ENCODE data around the gene PTGES2.

Gene PTGES2

DNA sequence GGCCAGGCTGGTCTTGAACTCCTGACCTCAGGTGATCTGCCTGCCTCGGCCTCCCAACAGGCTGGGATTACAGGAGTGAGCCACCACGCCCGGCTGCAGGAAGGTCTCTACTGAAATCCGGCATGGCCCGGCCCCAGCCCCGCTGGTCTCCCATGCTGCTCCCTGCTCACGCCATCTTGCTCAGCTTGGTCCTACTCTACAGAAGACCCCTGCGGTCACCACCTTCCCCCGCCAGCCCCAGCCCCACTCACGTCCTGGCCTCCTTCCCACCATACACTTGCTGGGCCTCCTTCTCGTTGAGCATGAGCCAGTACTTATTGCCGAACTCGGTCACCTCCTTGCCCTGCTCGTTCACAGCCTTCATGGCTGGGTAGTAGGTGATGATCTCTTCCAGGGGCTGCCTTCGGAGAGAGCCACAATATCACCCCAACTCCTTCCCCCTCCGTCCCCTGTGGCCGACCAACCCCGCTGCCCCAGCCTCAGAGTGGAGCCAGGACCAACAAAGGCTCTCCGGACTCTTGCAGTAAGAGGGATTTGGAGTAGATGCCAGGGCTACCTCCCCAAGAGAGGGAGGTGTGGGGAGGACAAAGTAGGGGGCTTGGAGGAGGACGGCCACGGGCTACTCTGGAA lies 4.0 kb downstream of the PTGES2 start:
- no peak for DNase-seq
- Histone ChIP-seq H3K27ac (ENCODE audit: low read length) (no peak overlapping the region), H3F3A (ENCODE audit: insufficient read depth, low read length) (0 out of 2 replicates have a peak, but pooled peaks cover 4% of the 10 kb centered on the region), H3K4me3 (ENCODE audit: low read length) (no peak overlapping the region), H3K9me3 (replicated peaks; ENCODE audit: insufficient read depth, low read length) (no peaks in the 10 kb centered on the region), H3K79me2 (ENCODE audit: low read length) (peaks cover 33% of the 10 kb centered on the region), H3K4me1 (ENCODE audit: low read length) (no peaks in the 10 kb centered on the region), H3K9ac (ENCODE audit: low read length) (no peak overlapping the region), H3K36me3 (replicated peaks; ENCODE audit: insufficient read depth, low read length) (no peaks in the 10 kb centered on the region), H2AFZ (ENCODE audit: low read length) (no peak overlapping the region), H3K9me2 (replicated peaks; ENCODE audit: insufficient read depth, low read length) (no peaks in the 10 kb centered on the region), H4K20me1 (ENCODE audit: insufficient read depth, low read length) (no peaks in the 10 kb centered on the region), H3K27me3 (replicated peaks; ENCODE audit: insufficient read depth, low read length) (no peaks in the 10 kb centered on the region), H3K4me2 (ENCODE audit: low read depth, low read length) (no peak overlapping the region)
- no peak for TF ChIP-seq EZH2phosphoT487 (IDR thresholded peaks at IDR 0.05; ENCODE audit: low read length)
- TF ChIP-seq, protein P1, sequence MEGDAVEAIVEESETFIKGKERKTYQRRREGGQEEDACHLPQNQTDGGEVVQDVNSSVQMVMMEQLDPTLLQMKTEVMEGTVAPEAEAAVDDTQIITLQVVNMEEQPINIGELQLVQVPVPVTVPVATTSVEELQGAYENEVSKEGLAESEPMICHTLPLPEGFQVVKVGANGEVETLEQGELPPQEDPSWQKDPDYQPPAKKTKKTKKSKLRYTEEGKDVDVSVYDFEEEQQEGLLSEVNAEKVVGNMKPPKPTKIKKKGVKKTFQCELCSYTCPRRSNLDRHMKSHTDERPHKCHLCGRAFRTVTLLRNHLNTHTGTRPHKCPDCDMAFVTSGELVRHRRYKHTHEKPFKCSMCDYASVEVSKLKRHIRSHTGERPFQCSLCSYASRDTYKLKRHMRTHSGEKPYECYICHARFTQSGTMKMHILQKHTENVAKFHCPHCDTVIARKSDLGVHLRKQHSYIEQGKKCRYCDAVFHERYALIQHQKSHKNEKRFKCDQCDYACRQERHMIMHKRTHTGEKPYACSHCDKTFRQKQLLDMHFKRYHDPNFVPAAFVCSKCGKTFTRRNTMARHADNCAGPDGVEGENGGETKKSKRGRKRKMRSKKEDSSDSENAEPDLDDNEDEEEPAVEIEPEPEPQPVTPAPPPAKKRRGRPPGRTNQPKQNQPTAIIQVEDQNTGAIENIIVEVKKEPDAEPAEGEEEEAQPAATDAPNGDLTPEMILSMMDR (IDR thresholded peaks at IDR 0.05; ENCODE audit: low read length) = no peak

DNA sequence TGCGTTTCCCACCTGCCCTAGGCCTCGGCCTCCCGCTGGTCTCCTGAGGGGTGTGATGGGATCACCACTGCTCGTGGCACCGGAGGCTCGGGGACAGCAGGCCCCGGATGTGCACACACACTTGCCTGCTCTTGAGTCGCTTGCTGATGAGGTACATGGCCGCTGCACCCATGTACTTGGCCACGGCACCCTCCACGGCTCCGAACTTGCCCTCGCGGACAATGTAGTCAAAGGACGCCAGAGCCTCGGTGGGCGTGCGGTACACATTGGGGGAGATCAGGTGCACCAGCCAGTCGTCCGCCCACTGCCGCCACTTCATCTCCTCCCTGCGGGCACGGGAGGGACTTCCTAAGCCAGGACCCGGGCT lies 4.7 kb downstream of the PTGES2 start:
- Histone ChIP-seq H3K79me2 (ENCODE audit: low read length) (peaks cover 33% of the 10 kb centered on the region), H2AFZ (ENCODE audit: low read length) (no peak overlapping the region), H3K36me3 (replicated peaks; ENCODE audit: insufficient read depth, low read length) (no peaks in the 10 kb centered on the region), H3K9me3 (replicated peaks; ENCODE audit: insufficient read depth, low read length) (no peaks in the 10 kb centered on the region), H3K9ac (ENCODE audit: low read length) (no peak overlapping the region), H3K4me3 (ENCODE audit: low read length) (no peak overlapping the region), H3F3A (ENCODE audit: insufficient read depth, low read length) (0 out of 2 replicates have a peak, but pooled peaks cover 4% of the 10 kb centered on the region), H3K27me3 (replicated peaks; ENCODE audit: insufficient read depth, low read length) (no peaks in the 10 kb centered on the region), H3K27ac (ENCODE audit: low read length) (no peak overlapping the region), H3K4me1 (ENCODE audit: low read length) (no peaks in the 10 kb centered on the region), H3K9me2 (replicated peaks; ENCODE audit: insufficient read depth, low read length) (no peaks in the 10 kb centered on the region), H4K20me1 (ENCODE audit: insufficient read depth, low read length) (no peaks in the 10 kb centered on the region), H3K4me2 (ENCODE audit: low read depth, low read length) (no peak overlapping the region)
- DNase-seq = no peak
- TF ChIP-seq EZH2phosphoT487 (IDR thresholded peaks at IDR 0.05; ENCODE audit: low read length) (no peak), EZH2 (optimal IDR thresholded peaks at IDR 0.05; ENCODE audit: low read depth, low read length) (no peak)
- TF ChIP-seq, protein P1 (IDR thresholded peaks at IDR 0.05; ENCODE audit: low read length) = no peak

DNA sequence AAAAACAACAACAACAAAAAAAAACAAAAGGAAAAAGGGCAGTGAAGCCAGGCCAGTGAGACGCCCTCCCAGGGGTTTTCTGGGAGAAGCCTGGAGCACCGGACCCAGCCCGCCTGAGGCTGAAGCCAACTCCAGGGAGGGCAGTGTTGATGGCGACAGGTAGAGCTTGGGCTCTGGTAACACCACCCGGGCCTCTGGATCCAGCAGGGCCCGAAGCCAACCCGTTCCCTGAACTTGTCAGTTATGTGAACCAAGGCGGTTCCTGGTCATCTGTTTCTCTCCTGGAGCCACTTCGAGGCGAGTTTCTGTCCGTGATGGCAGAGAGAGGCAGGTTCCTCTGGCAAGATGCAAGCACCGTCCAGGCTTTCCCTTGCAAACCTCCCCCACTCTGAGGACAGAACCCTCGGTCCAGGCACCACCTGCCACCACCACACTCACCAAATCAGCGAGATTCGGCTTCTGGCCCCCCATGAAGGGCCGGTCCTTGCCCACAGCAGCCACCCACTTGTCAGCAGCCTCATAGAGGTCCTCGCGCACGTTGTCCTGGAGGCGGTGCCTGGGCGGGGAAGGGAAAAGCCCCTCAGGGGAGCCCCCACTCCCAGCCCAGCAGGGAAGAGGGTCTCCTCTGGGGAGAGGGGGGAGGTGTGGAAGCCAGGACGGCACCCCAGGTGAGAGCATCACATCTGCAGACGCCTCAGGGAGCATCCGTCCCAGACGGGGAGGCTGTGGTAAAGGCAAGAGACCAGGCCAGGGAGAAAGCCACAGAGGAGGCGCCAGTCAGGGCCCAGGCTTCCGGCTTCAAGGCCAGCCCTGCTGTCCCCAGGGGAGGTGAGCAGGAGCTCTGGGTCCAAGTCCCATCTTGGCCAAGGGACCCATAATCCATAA lies 5.4 kb downstream of the PTGES2 start:
- no peaks in the 10 kb centered on the region for H3K4me1 ChIP-seq (ENCODE audit: low read length)
- TF ChIP-seq EZH2 (optimal IDR thresholded peaks at IDR 0.05; ENCODE audit: low read depth, low read length) = no peak
- TF ChIP-seq, protein P1 (IDR thresholded peaks at IDR 0.05; ENCODE audit: low read length) = no peak
- H3F3A ChIP-seq (ENCODE audit: insufficient read depth, low read length) = 0 out of 2 replicates have a peak, but pooled peaks cover 4% of the 10 kb centered on the region
- no peak overlapping the region for H3K9ac ChIP-seq (ENCODE audit: low read length)
- no peak overlapping the region for H3K27ac ChIP-seq (ENCODE audit: low read length)
- no peaks in the 10 kb centered on the region for H3K9me3 ChIP-seq (replicated peaks; ENCODE audit: insufficient read depth, low read length)
- H4K20me1 ChIP-seq (ENCODE audit: insufficient read depth, low read length) = no peaks in the 10 kb centered on the region
- no peaks in the 10 kb centered on the region for H3K9me2 ChIP-seq (replicated peaks; ENCODE audit: insufficient read depth, low read length)
- H3K4me3 ChIP-seq (ENCODE audit: low read length) = no peak overlapping the region
- no peak overlapping the region for H3K4me2 ChIP-seq (ENCODE audit: low read depth, low read length)
- no peaks in the 10 kb centered on the region for H3K27me3 ChIP-seq (replicated peaks; ENCODE audit: insufficient read depth, low read length)
- no peak for DNase-seq
- H3K79me2 ChIP-seq (ENCODE audit: low read length) = peaks cover 30% of the 10 kb centered on the region
- H2AFZ ChIP-seq (ENCODE audit: low read length) = no peak overlapping the region
- no peaks in the 10 kb centered on the region for H3K36me3 ChIP-seq (replicated peaks; ENCODE audit: insufficient read depth, low read length)

Measured in MM.1S (cell line).